ENCODE measurements around the gene CD302.

Gene CD302

DNA sequence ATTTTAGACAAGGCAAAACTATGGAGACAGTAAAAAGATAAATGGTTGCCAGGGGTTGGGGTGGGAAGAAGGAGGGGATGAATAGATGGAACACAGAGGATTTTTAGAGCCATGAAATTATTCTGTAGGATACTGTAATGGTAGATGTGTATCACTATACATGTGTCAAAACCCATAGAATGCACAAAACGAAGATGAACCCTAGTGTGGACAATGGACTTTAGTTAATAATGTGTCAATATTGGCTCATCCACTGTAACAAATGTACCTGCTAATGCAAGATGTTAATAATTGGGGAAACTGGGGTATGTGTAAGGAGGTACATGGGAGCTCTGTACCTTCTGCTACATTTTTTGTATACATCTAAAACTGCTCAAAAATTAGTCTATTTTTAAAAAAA is 1.8 kb upstream of the CD302 start:
- no peaks in the 10 kb centered on the region for H3K36me3 ChIP-seq
- no peak overlapping the region for H3K27ac ChIP-seq
- DNase-seq, result no peak
- TF ChIP-seq, protein P1, sequence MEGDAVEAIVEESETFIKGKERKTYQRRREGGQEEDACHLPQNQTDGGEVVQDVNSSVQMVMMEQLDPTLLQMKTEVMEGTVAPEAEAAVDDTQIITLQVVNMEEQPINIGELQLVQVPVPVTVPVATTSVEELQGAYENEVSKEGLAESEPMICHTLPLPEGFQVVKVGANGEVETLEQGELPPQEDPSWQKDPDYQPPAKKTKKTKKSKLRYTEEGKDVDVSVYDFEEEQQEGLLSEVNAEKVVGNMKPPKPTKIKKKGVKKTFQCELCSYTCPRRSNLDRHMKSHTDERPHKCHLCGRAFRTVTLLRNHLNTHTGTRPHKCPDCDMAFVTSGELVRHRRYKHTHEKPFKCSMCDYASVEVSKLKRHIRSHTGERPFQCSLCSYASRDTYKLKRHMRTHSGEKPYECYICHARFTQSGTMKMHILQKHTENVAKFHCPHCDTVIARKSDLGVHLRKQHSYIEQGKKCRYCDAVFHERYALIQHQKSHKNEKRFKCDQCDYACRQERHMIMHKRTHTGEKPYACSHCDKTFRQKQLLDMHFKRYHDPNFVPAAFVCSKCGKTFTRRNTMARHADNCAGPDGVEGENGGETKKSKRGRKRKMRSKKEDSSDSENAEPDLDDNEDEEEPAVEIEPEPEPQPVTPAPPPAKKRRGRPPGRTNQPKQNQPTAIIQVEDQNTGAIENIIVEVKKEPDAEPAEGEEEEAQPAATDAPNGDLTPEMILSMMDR (IDR thresholded peaks at IDR 0.05; ENCODE audit: low read depth, low read length), result no peak
- no peaks in the 10 kb centered on the region for H3K27me3 ChIP-seq (ENCODE audit: insufficient read depth, low read depth, severe bottlenecking)
- H3K9me3 ChIP-seq (ENCODE audit: severe bottlenecking), result no peaks in the 10 kb centered on the region
- no peak overlapping the region for H3K4me3 ChIP-seq (ENCODE audit: low read depth, low read length)

DNA sequence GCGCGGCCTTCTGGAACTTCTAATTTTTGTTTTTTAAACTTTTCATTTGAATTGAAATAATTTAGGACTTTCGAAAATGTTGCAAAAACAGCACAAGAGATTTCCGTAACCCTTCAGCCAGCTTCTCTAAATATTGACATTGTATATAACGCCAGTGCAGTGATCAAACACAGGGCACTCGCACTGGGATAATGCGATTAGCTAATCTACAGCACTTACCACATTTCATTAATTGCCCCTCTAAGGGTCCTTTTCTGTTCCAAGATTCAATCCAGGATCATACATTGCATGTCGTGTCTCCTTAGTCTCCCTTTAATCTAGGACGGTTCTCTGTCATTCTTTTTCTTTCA is 343 bp upstream of the CD302 start:
- peak; percentile 35 for DNase-seq
- H3K27me3 ChIP-seq (ENCODE audit: insufficient read depth, low read depth, severe bottlenecking), result no peaks in the 10 kb centered on the region
- no peaks in the 10 kb centered on the region for H3K36me3 ChIP-seq
- TF ChIP-seq, protein P1 (IDR thresholded peaks at IDR 0.05; ENCODE audit: low read depth, low read length), result no peak
- no peaks in the 10 kb centered on the region for H3K9me3 ChIP-seq (ENCODE audit: severe bottlenecking)
- H3K4me3 ChIP-seq (ENCODE audit: low read depth, low read length), result peak overlapping the region; percentile 96
- H3K27ac ChIP-seq, result peak overlapping the region; percentile 46

DNA sequence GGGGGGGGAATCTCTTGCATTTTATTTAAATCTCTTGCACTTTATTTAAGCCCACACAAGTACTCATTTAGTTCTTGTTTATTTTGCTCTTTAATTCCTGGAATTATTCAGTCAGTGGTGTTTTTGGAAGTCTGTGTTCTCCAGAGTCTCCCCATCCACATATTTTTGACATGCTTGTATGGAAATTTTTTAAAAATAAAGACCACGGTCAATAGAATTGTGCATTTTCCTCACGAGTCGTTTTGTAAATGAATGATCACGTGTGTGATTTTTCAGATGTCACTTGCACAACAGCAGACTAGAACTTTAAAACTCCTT is 824 bp downstream of the CD302 start:
- Histone ChIP-seq H3K27me3 (ENCODE audit: insufficient read depth, low read depth, severe bottlenecking) (no peaks in the 10 kb centered on the region), H3K36me3 (no peaks in the 10 kb centered on the region), H3K4me3 (ENCODE audit: low read depth, low read length) (peak overlapping the region; percentile 96), H3K27ac (no peak overlapping the region), H3K9me3 (ENCODE audit: severe bottlenecking) (no peaks in the 10 kb centered on the region)
- TF ChIP-seq, protein P1 (IDR thresholded peaks at IDR 0.05; ENCODE audit: low read depth, low read length), result no peak
- no peak for DNase-seq

DNA sequence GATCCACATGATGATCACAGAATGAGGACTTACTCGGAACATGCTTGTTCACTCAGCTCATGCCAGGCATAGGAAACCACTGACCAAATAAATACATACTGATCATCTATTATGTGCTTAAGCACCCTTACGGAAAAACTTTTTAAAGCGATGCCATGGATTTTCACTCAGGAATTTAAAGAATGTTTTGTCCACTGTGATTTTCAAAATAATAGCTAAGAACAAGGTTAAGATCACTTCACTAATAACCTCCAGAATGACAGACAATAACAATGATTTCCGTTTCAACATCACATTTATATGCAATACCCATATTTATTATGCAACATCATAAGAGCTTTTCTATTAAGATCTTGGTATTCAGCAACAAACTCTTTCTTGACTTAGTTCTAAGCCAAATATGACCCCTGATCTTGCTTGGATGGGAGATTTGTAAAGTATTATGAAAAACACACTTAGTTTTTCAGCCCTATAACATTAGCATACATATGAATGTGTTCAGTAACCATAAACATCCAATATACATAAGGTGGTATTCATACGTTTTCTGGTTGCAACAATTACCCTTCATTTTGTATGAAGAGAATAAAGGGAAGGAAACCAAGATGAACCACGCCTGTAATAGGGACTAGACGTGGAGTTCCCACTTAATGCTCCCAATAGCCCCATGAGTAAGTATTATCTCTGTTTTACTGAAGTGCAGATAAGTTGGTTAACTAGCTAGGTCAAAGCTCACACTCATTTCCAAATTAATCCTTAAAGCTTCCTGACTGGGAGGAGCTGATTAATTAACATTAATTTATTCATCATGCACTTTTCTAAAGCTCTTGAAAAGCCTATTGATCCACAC is 1.9 kb downstream of the CD302 start:
- Histone ChIP-seq H3K27ac (no peak overlapping the region), H3K4me3 (ENCODE audit: low read depth, low read length) (no peak overlapping the region), H3K27me3 (ENCODE audit: insufficient read depth, low read depth, severe bottlenecking) (no peaks in the 10 kb centered on the region), H3K36me3 (no peaks in the 10 kb centered on the region), H3K9me3 (ENCODE audit: severe bottlenecking) (no peaks in the 10 kb centered on the region)
- TF ChIP-seq, protein P1 (IDR thresholded peaks at IDR 0.05; ENCODE audit: low read depth, low read length), result no peak
- DNase-seq, result no peak

DNA sequence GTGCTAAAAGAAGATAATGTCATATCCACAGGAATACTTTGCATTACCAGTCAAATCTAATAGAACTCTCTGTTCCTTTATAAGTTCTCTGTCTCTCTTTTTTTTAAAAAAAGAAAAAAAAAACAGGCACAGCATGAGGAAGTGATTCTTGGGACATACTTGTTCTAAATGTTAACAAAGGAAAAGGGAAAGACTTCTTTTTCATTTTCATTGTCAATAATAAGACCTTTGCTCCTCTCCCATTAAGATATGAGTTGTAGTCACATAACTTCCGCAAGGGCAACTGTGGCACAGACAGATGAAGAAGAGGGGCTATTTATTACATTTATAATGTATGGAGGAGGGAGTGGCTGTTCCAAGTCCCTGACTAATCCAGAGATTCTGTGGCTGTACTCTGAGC is 4.7 kb downstream of the CD302 start:
- Histone ChIP-seq H3K27ac (no peak overlapping the region), H3K27me3 (ENCODE audit: insufficient read depth, low read depth, severe bottlenecking) (no peaks in the 10 kb centered on the region), H3K9me3 (ENCODE audit: severe bottlenecking) (no peaks in the 10 kb centered on the region), H3K4me3 (ENCODE audit: low read depth, low read length) (no peak overlapping the region), H3K36me3 (no peaks in the 10 kb centered on the region)
- TF ChIP-seq, protein P1 (IDR thresholded peaks at IDR 0.05; ENCODE audit: low read depth, low read length), result no peak
- DNase-seq, result no peak

DNA sequence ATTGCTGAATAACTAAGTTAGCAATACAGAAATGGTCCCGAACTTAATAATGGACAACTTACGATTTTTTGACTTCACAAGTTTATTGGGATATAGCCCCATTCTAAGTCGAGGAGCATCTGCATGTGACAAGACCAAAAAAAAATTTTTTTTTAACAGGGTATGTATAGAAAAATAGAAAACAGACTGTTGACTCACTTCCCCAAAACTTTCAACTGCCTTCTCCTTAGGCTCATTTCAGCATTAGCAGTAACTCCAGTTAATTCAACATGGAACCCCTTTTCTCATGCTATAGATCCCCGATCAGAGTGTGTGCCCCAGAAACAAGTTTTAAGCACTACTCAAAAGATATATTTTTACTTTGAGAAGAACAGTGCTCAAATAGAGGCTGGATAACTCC is 5.4 kb downstream of the CD302 start:
- H3K9me3 ChIP-seq (ENCODE audit: severe bottlenecking), result no peaks in the 10 kb centered on the region
- H3K27me3 ChIP-seq (ENCODE audit: insufficient read depth, low read depth, severe bottlenecking), result no peaks in the 10 kb centered on the region
- H3K4me3 ChIP-seq (ENCODE audit: low read depth, low read length), result no peak overlapping the region
- no peaks in the 10 kb centered on the region for H3K36me3 ChIP-seq
- DNase-seq, result no peak
- H3K27ac ChIP-seq, result no peak overlapping the region
- TF ChIP-seq, protein P1 (IDR thresholded peaks at IDR 0.05; ENCODE audit: low read depth, low read length), result no peak

All from WERI-Rb-1 (cell line).